Omental fat pad (tissue), 4 donors: ENCODE results near the gene FEZF2. TPM values are rescaled to one million over a fixed set of nuclear protein-coding genes. Genes with fewer than 3 reads are reported as not detected.

Experiments used
- ATAC-seq: fragments of 150-250 bp; one replicate; pipeline ENCODE4 v1.9.1; 2016; ENCODE audit warnings: mild to moderate bottlenecking, moderate library complexity; ENCODE audit not compliant: low FRiP score
- DNase-seq: peaks from one replicate; pipeline ENCODE4 v3.0.0-alpha.2; 2019; ENCODE audit warnings: low spot score
- CTCF ChIP-seq, 3 donors: fragments of 450-650 bp; IDR thresholded peaks; one replicate each; pipeline ENCODE4 v1.5.1; 2016 to 2017; ENCODE audit warnings: antibody characterized with exemption in 3 of 3, mild to moderate bottlenecking in 3 of 3, moderate library complexity in 2 of 3
- total RNA-seq, 4 donors: library from RNA; depleted of rRNA; stranded (reverse); fragments of >200 nt; gene quantifications; one replicate each; pipeline ENCODE4 v1.1.0, GENCODE V29; 2016

FEZF2 gene
- total RNA-seq, 4 donors from 2014 or later: not detected

- no peak for ATAC-seq
- DNase-seq: no peak
- TF ChIP-seq CTCF (IDR thresholded peaks at IDR 0.05): no peak
Observed at GRCh38 chr3:62378921-62379320, 5.6 kb upstream of the FEZF2 start.

GRCh38 chr3:62378311-62378789 lies 5.0 kb upstream of the FEZF2 start:
- no peak for ATAC-seq
- no peak for TF ChIP-seq CTCF (IDR thresholded peaks at IDR 0.05)

GRCh38 chr3:62376906-62377877 lies 3.8 kb upstream of the FEZF2 start:
- no peak for ATAC-seq
- no peak for TF ChIP-seq CTCF (IDR thresholded peaks at IDR 0.05)
- DNase-seq: no peak

More at GRCh38 chr3:62378311-62378789, 5.0 kb upstream of the FEZF2 start:
- DNase-seq: no peak

- DNase-seq (no peak), ATAC-seq (no peak)
- no peak for TF ChIP-seq CTCF (IDR thresholded peaks at IDR 0.05)
Observed at GRCh38 chr3:62376454-62376720, 3.0 kb upstream of the FEZF2 start.

DNA sequence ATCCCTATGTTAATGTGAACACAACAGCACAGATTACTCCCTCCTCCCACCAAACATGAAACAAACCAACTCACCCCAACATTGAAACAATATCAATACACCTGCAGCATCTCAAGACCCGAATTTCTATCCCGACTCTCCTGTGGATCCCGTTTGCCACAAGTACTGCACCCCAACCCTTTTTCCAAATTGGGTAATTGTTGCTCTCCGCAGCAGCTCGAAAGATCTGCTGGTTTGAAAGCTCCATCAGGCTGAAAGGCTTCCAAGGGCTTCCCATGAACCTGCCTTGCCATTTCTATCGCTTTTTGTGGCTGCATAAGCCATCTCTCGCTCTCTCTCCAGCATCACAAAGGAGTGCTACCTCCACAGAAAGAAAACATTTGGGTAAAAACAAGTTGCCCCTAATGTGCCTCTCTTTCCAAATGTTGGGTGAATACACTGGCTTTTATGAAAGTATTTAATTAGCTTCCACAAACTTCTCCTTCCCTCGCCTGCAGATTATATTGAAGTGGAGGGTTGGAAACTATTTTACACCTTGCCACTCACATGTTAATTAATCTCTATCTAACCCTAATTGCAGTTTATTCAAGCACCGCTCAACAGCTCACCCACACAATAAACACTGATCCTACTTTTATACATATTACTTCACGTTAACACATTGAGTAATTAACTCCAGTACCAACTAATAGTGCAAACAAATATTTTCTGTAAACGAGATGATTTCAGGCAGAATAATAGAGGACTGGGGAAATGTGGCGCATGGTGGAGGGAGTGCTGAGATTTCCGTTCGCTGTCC lies 2.5 kb upstream of the FEZF2 start:
- DNase-seq: no peak
- ATAC-seq: no peak
- TF ChIP-seq CTCF (IDR thresholded peaks at IDR 0.05): no peak

DNA sequence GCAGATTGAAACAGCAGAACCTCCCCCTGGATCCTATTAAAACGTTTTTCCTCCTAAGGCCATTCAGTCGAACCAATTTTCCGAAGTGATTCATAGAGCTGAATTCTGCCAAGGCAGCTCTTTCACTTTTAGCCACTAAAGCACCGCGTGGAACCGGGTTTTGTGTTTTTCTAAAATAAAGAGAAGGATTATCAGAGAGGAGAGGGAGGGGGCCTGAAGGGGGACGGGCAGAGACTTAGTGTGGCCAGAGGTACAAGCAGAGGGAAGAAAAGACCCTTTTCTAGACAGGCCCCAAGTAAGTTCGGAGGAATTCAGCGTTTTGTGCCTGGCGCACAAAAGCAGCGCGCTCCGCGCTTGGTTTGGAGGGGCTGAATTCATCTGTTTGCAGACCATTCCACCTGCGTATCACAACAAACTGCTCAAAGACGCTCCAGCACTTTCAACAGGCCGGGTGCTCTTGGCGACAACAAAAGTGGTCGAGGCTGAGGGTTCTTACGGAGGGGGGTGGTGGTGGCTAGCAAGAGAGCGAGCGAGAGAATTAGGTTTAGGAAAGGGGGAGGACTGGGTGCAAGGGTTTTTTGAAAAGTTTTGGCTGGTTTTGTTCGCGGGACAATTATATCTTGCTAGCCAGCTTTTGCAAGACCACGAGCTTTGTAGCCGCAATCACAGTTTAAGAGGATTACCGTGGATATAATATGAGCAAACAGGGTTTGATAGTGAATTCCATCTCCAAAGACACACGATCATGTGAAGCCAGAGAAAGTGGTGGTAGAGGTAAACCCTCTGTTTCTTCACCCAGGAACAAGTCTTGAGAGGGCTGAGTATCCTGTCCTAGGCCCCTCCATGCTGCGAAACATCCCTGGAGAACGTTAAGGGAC lies 1.2 kb upstream of the FEZF2 start:
- no peak for DNase-seq
- ATAC-seq: no peak
- no peak for TF ChIP-seq CTCF (IDR thresholded peaks at IDR 0.05)
